NB4 (cell line): ENCODE data around the gene CDH22.

Experiments
- POLR2A ChIP-seq: IDR thresholded peaks from 2 replicates; pipeline ENCODE4 v1.6.1; 2011; ENCODE audit warnings: mild to moderate bottlenecking; ENCODE audit not compliant: insufficient read length; ENCODE audit errors: extremely low read depth
- TF ChIP-seq, protein P1 (sequence below): IDR thresholded peaks from one replicate; pipeline ENCODE4 v1.5.1; 2012; ENCODE audit warnings: low read depth, low read length
- TF ChIP-seq, protein P2 (sequence below): IDR thresholded peaks from 2 replicates; pipeline ENCODE4 v1.6.1; 2011; ENCODE audit warnings: low read depth, low read length

DNA sequence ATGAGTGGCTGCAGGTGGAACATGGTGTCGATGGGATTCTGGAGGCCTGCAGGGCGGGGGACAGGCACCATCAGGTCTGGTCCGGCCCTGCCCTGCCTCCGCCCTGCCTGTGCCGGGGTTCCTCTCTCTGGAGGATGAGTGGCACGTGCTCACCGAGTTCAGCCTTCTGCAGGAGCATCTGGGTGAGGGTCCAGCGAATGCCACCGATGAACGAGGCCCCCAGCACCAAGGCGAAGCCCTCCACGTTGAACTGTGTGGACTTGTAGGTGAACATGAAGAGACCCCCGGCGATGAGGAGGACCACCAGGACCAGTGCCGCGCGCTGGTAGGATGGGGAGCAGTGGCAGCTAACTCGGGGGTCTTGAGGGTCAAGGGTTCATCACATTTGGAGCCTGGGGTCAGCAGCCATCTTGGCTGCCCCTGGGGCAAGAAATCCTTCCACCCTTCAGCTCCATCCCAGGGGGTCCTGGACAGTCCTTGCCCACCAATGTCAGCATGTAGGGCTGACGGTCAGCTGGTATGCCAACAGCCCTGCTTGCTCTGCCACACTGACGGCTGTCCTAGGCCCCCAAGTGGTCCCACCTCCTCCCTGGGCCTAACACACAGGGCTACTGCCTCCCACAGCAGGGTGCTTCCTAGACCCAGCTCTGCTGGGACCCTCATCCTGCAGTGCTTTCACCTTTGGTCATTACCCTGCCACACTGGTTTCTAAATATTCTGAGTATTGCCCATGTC is 46.8 kb upstream of the CDH22 start:
- TF ChIP-seq, protein P1, sequence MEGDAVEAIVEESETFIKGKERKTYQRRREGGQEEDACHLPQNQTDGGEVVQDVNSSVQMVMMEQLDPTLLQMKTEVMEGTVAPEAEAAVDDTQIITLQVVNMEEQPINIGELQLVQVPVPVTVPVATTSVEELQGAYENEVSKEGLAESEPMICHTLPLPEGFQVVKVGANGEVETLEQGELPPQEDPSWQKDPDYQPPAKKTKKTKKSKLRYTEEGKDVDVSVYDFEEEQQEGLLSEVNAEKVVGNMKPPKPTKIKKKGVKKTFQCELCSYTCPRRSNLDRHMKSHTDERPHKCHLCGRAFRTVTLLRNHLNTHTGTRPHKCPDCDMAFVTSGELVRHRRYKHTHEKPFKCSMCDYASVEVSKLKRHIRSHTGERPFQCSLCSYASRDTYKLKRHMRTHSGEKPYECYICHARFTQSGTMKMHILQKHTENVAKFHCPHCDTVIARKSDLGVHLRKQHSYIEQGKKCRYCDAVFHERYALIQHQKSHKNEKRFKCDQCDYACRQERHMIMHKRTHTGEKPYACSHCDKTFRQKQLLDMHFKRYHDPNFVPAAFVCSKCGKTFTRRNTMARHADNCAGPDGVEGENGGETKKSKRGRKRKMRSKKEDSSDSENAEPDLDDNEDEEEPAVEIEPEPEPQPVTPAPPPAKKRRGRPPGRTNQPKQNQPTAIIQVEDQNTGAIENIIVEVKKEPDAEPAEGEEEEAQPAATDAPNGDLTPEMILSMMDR = no peak
- TF ChIP-seq POLR2A = no peak
- TF ChIP-seq, protein P2, sequence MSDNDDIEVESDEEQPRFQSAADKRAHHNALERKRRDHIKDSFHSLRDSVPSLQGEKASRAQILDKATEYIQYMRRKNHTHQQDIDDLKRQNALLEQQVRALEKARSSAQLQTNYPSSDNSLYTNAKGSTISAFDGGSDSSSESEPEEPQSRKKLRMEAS = no peak
